Skeletal muscle satellite cell (primary cell): ENCODE measurements around the gene CYP4A22.
"Not testable (repeated sequence)": the region's sequence is repeated elsewhere in the genome, so short reads cannot be mapped to it uniquely, and the experiment has no call there.

Source experiments
- H3K27me3 ChIP-seq: 2 replicates; pipeline ENCODE4 v1.7.0; 2013; ENCODE audit warnings: low read length; ENCODE audit not compliant: control insufficient read depth, insufficient read depth
- H3K36me3 ChIP-seq: 2 replicates; pipeline ENCODE4 v1.7.0; 2013; ENCODE audit warnings: mild to moderate bottlenecking, control low read depth, low read length; ENCODE audit not compliant: insufficient read depth
- H3K4me1 ChIP-seq: 2 replicates; pipeline ENCODE4 v1.7.0; 2013; ENCODE audit warnings: low read length; ENCODE audit not compliant: control insufficient read depth, insufficient read depth
- H3K4me2 ChIP-seq: 2 replicates; pipeline ENCODE4 v1.7.0; 2013; ENCODE audit warnings: mild to moderate bottlenecking, low read length
- H3K4me3 ChIP-seq: 2 replicates; pipeline ENCODE4 v1.7.0; 2013; ENCODE audit warnings: low read length
- H3K9ac ChIP-seq: 2 replicates; pipeline ENCODE4 v1.7.0; 2013; ENCODE audit warnings: mild to moderate bottlenecking, low read depth, low read length, moderate library complexity
- H3K9me3 ChIP-seq: replicated peaks from 2 replicates; pipeline ENCODE4 v1.7.0; 2013; ENCODE audit warnings: mild to moderate bottlenecking, control low read depth, low read length

Gene CYP4A22

GRCh38 chr1:47188791-47189785 lies 51.8 kb downstream of the CYP4A22 start:
- H3K27me3 ChIP-seq, result peaks cover 6% of the 10 kb centered on the region
- H3K9me3 ChIP-seq, result no peaks in the 10 kb centered on the region
- no peaks in the 10 kb centered on the region for H3K36me3 ChIP-seq
- H3K4me3 ChIP-seq, result no peak overlapping the region
- no peak overlapping the region for H3K4me2 ChIP-seq
- H3K4me1 ChIP-seq, result peaks cover 10% of the 10 kb centered on the region
- H3K9ac ChIP-seq, result no peak overlapping the region

GRCh38 chr1:47189844-47190508 lies 52.7 kb downstream of the CYP4A22 start, which contains the start of gene PDZK1IP1:
Gene PDZK1IP1, minus strand, starts transcription at chr1:47190036. Its CDS starts 104 bp downstream, at chr1:47189932.
- Histone ChIP-seq H3K4me2 (no peak within 1 kb of the TSS), H3K27me3 (peaks cover 14% of the 10 kb centered on the region), H3K9me3 (no peaks in the 10 kb centered on the region), H3K4me3 (no peak within 1 kb of the TSS), H3K9ac (no peak within 1 kb of the TSS), H3K4me1 (peaks cover 10% of the 10 kb centered on the region), H3K36me3 (no peaks in the 10 kb centered on the region)

- Histone ChIP-seq H3K4me2 (no peak overlapping the region), H3K9ac (no peak overlapping the region), H3K36me3 (no peaks in the 10 kb centered on the region), H3K4me1 (peaks cover 10% of the 10 kb centered on the region), H3K4me3 (no peak overlapping the region), H3K9me3 (no peaks in the 10 kb centered on the region), H3K27me3 (peaks cover 17% of the 10 kb centered on the region)
Observed at GRCh38 chr1:47190509-47190855, 53.2 kb downstream of the CYP4A22 start.

GRCh38 chr1:47190857-47191256 lies 53.6 kb downstream of the CYP4A22 start:
- Histone ChIP-seq H3K4me2 (no peak overlapping the region), H3K9me3 (no peaks in the 10 kb centered on the region), H3K4me1 (peaks cover 10% of the 10 kb centered on the region), H3K27me3 (peaks cover 17% of the 10 kb centered on the region), H3K4me3 (no peak overlapping the region), H3K36me3 (no peaks in the 10 kb centered on the region), H3K9ac (no peak overlapping the region)

- Histone ChIP-seq H3K4me3 (no peak overlapping the region), H3K9me3 (no peaks in the 10 kb centered on the region), H3K36me3 (no peaks in the 10 kb centered on the region), H3K27me3 (peaks cover 17% of the 10 kb centered on the region), H3K9ac (no peak overlapping the region), H3K4me1 (peaks cover 10% of the 10 kb centered on the region), H3K4me2 (no peak overlapping the region)
Observed at GRCh38 chr1:47191940-47192457, 54.8 kb downstream of the CYP4A22 start.

GRCh38 chr1:47192458-47193384 lies 55.5 kb downstream of the CYP4A22 start:
- Histone ChIP-seq H3K4me3 (no peak overlapping the region), H3K9me3 (no peaks in the 10 kb centered on the region), H3K4me1 (peaks cover 10% of the 10 kb centered on the region), H3K27me3 (peaks cover 17% of the 10 kb centered on the region), H3K4me2 (no peak overlapping the region), H3K36me3 (no peaks in the 10 kb centered on the region), H3K9ac (no peak overlapping the region)

GRCh38 chr1:47193496-47193895 lies 56.3 kb downstream of the CYP4A22 start:
- not testable (repeated sequence) for H3K36me3 ChIP-seq, H3K4me3 ChIP-seq, H3K4me1 ChIP-seq, H3K9ac ChIP-seq, H3K9me3 ChIP-seq, H3K4me2 ChIP-seq
- H3K27me3 ChIP-seq, result peaks cover 20% of the 10 kb centered on the region

GRCh38 chr1:47194311-47194710 lies 57.1 kb downstream of the CYP4A22 start:
- peaks cover 10% of the 10 kb centered on the region for H3K4me1 ChIP-seq
- H3K27me3 ChIP-seq, result peaks cover 28% of the 10 kb centered on the region
- no peaks in the 10 kb centered on the region for H3K36me3 ChIP-seq
- no peaks in the 10 kb centered on the region for H3K9me3 ChIP-seq
- no peak overlapping the region for H3K4me3 ChIP-seq
- no peak overlapping the region for H3K9ac ChIP-seq
- H3K4me2 ChIP-seq, result no peak overlapping the region

- not testable (repeated sequence) for H3K4me1 ChIP-seq, H3K9me3 ChIP-seq, H3K4me2 ChIP-seq, H3K9ac ChIP-seq, H3K4me3 ChIP-seq, H3K36me3 ChIP-seq
- peaks cover 29% of the 10 kb centered on the region for H3K27me3 ChIP-seq
Observed at GRCh38 chr1:47195981-47196380, 58.7 kb downstream of the CYP4A22 start.

GRCh38 chr1:47196622-47197021 lies 59.4 kb downstream of the CYP4A22 start:
- Histone ChIP-seq H3K4me2 (no peak overlapping the region), H3K4me1 (no peaks in the 10 kb centered on the region), H3K9me3 (no peaks in the 10 kb centered on the region), H3K9ac (no peak overlapping the region), H3K4me3 (no peak overlapping the region), H3K36me3 (no peaks in the 10 kb centered on the region), H3K27me3 (peaks cover 34% of the 10 kb centered on the region)

- no peak overlapping the region for H3K4me3 ChIP-seq
- no peaks in the 10 kb centered on the region for H3K4me1 ChIP-seq
- H3K4me2 ChIP-seq, result no peak overlapping the region
- H3K27me3 ChIP-seq, result peaks cover 34% of the 10 kb centered on the region
- no peak overlapping the region for H3K9ac ChIP-seq
- H3K36me3 ChIP-seq, result no peaks in the 10 kb centered on the region
- no peaks in the 10 kb centered on the region for H3K9me3 ChIP-seq
Observed at GRCh38 chr1:47198214-47198613, 61.0 kb downstream of the CYP4A22 start.
